Fibroblast of villous mesenchyme (primary cell): Measurements from ENCODE around the gene CDH13. TPM values are rescaled to one million over a fixed set of nuclear protein-coding genes. Genes with fewer than 3 reads are reported as not detected.
A peak's percentile ranks its signal among the peaks of the same experiment; 100 is the strongest.

ENCODE experiments used
- DNase-seq: peaks from one replicate; pipeline ENCODE4 v3.0.0-alpha.2; 2010; ENCODE audit warnings: low read depth
- H3K4me3 ChIP-seq: 2 replicates; pipeline ENCODE4 v1.5.1; 2011; ENCODE audit warnings: low read depth, mild to moderate bottlenecking, low read length
- CTCF ChIP-seq: IDR thresholded peaks from 2 replicates; pipeline ENCODE4 v1.5.1; 2012; ENCODE audit warnings: low read depth, mild to moderate bottlenecking, low read length; ENCODE audit not compliant: insufficient read depth
- total RNA-seq: library from RNA; depleted of rRNA; stranded (reverse); fragments of >200 nt; gene quantifications from 2 replicates; pipeline ENCODE4 v1.2.3, GENCODE V29; 2012

Gene CDH13
- total RNA-seq, 1 donor, result 47.5 TPM

- no peak for TF ChIP-seq CTCF
- no peak overlapping the region for H3K4me3 ChIP-seq
- DNase-seq, result no peak
Measured at GRCh38 chr16:83838151-83838550, 1211.4 kb downstream of the CDH13 start.

- no peak for DNase-seq
- TF ChIP-seq CTCF, result no peak
- H3K4me3 ChIP-seq, result no peak overlapping the region
Measured at GRCh38 chr16:83839561-83839960, 1212.8 kb downstream of the CDH13 start.

- no peak overlapping the region for H3K4me3 ChIP-seq
- TF ChIP-seq CTCF, result no peak
- DNase-seq, result no peak
Measured at GRCh38 chr16:83840060-83840617, 1213.4 kb downstream of the CDH13 start.

GRCh38 chr16:83842291-83842690 is 1215.5 kb downstream of the CDH13 start:
- no peak overlapping the region for H3K4me3 ChIP-seq
- no peak for TF ChIP-seq CTCF
- DNase-seq, result no peak

GRCh38 chr16:83842756-83843507 is 1216.2 kb downstream of the CDH13 start:
- peak; percentile 26 for DNase-seq
- no peak for TF ChIP-seq CTCF
- H3K4me3 ChIP-seq, result no peak overlapping the region

GRCh38 chr16:83843657-83844056 is 1216.9 kb downstream of the CDH13 start:
- DNase-seq, result no peak
- no peak overlapping the region for H3K4me3 ChIP-seq
- no peak for TF ChIP-seq CTCF
